AG09319 (cell line): ENCODE data around the gene ALOXE3.

Source experiments
- DNase-seq: peaks from one replicate; pipeline ENCODE4 v3.0.0-alpha.2; 2010; ENCODE audit warnings: low read depth; ENCODE audit errors: extremely low read depth
- TF ChIP-seq, protein P1 (sequence below): IDR thresholded peaks from 2 replicates; pipeline ENCODE4 v1.5.1; 2011; ENCODE audit warnings: low read depth, mild to moderate bottlenecking, inconsistent platforms, low read length, moderate library complexity

Gene ALOXE3

DNA sequence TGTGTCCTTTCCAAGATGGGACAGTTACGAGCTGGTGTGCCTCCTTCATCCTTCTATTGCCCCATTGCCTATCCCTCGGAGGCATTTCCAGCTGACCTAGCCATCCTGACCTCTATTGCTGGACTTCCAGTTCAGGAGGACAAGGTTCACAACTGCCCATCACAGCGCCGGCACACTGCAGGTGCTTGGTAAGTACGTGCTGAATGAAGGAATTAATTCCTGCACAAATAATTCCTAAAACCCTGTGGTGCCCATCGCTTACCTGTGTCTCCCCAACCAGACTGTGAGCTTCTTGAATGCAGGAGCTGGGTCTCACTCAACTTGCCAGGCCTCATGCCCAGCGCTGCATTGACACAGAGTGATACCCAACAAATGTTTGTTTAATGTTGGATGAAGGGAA is 66.5 kb downstream of the ALOXE3 start:
- DNase-seq, result no peak

DNA sequence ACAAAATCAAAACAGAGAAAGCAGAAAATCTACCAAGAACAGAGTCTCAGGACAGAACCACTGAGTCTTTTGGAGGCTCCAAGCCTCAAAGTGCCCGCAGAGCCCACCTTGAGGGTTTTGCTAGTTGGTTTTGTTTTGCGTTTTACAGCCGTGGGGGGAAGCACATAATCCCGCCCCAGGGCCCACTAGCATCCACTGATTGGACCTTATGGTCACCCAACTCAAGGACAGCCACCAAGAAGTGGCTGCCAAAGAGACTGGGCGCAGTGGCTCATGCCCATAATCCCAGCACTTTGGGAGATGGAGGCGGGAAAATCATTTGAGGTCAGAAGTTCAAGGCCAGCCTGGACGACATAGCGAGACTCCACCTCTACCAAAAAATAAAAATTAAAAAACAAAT is 69.6 kb downstream of the ALOXE3 start:
- no peak for DNase-seq
- TF ChIP-seq, protein P1, sequence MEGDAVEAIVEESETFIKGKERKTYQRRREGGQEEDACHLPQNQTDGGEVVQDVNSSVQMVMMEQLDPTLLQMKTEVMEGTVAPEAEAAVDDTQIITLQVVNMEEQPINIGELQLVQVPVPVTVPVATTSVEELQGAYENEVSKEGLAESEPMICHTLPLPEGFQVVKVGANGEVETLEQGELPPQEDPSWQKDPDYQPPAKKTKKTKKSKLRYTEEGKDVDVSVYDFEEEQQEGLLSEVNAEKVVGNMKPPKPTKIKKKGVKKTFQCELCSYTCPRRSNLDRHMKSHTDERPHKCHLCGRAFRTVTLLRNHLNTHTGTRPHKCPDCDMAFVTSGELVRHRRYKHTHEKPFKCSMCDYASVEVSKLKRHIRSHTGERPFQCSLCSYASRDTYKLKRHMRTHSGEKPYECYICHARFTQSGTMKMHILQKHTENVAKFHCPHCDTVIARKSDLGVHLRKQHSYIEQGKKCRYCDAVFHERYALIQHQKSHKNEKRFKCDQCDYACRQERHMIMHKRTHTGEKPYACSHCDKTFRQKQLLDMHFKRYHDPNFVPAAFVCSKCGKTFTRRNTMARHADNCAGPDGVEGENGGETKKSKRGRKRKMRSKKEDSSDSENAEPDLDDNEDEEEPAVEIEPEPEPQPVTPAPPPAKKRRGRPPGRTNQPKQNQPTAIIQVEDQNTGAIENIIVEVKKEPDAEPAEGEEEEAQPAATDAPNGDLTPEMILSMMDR, result no peak

More for the DNA sequence above, 66.5 kb downstream of the ALOXE3 start:
- TF ChIP-seq, protein P1, result no peak

DNA sequence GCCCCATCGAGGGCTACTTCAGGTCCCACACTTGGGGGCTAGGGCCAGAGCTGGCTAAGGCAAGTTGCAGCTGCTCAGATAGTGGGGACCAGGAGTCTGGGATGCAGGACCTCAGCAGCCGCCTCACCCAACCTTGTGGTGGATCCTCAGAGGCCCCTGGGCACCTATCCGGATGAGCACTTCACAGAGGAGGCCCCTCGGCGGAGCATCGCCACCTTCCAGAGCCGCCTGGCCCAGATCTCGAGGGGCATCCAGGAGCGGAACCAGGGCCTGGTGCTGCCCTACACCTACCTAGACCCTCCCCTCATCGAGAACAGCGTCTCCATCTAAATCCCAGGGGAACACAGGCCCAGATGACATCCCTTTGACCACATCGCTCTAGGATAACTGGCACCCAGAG is 70.1 kb downstream of the ALOXE3 start:
- TF ChIP-seq, protein P1, result no peak
- no peak for DNase-seq

DNA sequence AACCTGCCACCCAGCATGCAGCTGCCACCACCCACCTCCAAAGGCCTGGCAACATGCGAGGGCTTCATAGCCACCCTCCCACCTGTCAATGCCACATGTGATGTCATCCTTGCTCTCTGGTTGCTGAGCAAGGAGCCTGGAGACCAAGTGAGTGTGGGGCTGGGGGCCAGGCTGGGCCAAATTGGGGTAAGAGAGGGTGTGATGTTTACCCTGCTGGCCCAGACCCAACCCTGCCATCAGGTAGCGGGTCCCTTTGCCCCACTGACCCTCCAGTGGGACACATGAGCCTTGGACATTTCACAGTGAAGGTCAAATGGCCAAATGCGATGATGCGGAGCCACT is 70.6 kb downstream of the ALOXE3 start:
- TF ChIP-seq, protein P1, result no peak

DNA sequence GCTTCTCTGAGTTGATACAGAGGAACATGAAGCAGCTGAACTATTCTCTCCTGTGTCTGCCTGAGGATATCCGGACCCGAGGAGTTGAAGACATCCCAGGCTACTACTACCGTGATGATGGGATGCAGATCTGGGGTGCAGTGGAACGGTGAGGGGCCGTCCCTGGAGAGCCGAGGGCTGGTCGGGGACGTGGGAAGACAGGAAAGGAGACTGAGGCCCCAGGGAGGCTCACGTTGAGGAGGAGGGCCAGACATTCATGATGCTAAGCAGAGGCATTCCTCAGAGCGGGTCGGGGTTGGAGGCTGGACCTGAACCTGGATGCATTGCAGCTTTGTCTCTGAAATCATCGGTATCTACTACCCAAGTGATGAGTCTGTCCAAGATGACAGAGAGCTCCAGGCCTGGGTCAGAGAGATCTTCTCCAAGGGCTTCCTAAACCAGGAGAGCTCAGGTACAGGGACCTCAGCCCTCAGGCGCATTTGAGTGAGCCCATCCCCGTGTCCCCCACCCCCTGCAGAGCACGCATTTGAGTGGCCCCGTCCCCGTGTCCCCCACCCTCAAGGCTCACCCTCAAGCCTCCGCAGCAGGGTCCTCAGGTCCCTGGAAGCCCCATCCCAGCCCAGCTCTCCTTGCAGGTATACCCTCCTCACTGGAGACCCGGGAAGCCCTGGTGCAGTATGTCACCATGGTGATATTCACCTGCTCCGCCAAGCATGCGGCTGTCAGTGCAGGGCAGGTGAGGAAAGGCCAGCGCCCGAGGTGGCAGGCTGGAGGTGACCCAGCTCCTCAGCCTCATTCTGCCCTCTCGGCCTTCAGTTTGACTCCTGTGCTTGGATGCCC is 71.2 kb downstream of the ALOXE3 start:
- no peak for DNase-seq
- TF ChIP-seq, protein P1, result no peak

More for the DNA sequence above, 70.6 kb downstream of the ALOXE3 start:
- no peak for DNase-seq

DNA sequence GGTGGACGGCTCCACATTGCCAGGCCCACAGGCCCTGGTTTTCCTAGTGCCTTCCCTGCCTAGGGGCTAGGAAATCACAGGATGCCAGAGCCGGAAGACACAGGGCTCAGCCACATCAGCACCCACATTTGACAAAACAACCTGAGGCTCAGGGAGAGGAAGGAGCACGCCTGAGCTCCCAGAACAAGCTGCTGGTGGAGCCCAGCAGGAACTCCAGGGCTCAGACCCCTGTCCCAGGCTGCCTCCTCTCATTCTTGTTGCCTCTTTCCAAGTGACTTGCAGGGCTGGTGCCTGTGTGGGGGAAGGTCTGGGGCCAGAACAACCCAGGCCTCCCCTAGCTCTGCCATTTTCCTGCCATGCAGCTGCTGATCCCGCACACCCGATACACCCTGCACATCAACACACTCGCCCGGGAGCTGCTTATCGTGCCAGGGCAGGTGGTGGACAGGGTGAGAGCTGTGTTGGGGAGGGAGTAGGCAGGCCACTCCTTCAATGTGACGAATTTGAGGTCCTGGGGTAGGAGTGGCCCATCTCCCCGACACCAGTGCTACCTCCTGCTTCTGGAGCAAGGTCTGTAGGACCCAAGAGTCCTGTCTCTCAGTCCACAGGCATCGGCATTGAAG is 71.9 kb downstream of the ALOXE3 start:
- DNase-seq, result no peak
- TF ChIP-seq, protein P1, result no peak
